Stimulated activated naive B cell treated with anti-CD40 and anti-IgM and Interleukin-4, amounts not matched to agents 10 μg/mL and 1 μg/mL and 100 μg/mL, for 72 hours (primary cell): Measurements from ENCODE around the gene MS4A15.

Experiments used
- ATAC-seq, 2 donors: fragments of 150-1000 bp; cut with Tn5 transposase; replicated peaks; 2 replicates each; pipeline ENCODE4 v1.10.0; 2021; ENCODE audit warnings: moderate library complexity in 1 of 2
- DNase-seq: peaks from one replicate; pipeline ENCODE4 v3.0.0; 2021
- H3K27ac Mint-ChIP-seq: one replicate; pipeline ENCODE4 v1.8.0; 2022; ENCODE audit warnings: mild to moderate bottlenecking, mixed read lengths
- H3K27me3 Mint-ChIP-seq, 2 donors: one replicate each; pipeline ENCODE4 v1.8.0; 2022; ENCODE audit warnings: mixed read lengths in 2 of 2
- H3K36me3 Mint-ChIP-seq, 2 donors: one replicate each; pipeline ENCODE4 v1.8.0; 2022; ENCODE audit warnings: mixed read lengths in 2 of 2, mild to moderate bottlenecking in 1 of 2
- H3K4me1 Mint-ChIP-seq, 2 donors: one replicate each; pipeline ENCODE4 v1.8.0; 2022; ENCODE audit warnings: mixed read lengths in 2 of 2, mild to moderate bottlenecking in 1 of 2
- H3K4me3 Mint-ChIP-seq, 2 donors: one replicate each; pipeline ENCODE4 v1.8.0; 2022; ENCODE audit warnings: mild to moderate bottlenecking in 2 of 2, mixed read lengths in 2 of 2, moderate library complexity in 1 of 2
- H3K9me3 Mint-ChIP-seq, 2 donors: one replicate each; pipeline ENCODE4 v1.8.0; 2022; ENCODE audit warnings: mixed read lengths in 2 of 2, mild to moderate bottlenecking in 1 of 2

The MS4A15 gene

DNA sequence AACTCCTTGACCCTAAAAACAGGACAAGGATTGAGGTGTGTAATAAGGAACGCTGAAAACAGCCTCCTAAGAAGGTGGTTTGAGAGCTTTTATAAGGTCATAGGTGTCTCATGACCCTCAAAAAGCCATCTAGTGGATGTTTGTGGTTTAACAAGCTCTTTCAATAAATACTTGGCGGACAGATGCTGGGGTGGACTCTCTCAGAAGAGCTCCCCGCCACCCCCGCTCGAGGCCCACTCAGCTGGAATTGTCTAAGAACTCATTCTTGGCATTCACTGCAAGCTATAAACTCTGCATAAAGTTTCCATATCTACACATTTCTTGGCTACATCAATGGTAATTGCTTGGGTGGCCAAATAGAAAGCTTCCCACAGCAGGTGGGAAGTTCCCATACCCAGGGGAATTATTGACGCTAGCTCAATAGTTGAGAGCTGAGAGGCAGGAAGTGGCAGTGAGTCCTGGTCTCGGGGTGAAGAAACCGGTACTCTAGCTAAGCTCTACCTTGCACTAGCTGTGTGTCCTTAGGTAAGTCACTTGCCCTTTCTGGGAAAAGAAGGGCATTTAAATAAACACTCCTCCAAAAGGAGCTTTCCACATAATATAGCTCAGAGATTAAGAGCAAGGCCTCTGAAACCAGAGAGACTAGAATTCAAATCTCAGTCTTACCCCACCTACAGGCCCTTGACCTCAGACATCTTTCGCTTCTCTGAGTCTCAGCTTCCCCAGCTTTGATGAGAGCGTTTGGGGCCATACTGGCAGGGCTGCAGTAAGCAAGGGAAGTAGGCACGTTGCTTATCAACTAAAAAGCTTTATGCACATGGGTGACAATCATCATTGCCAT lies 6.4 kb downstream of the MS4A15 start:
- peak; percentile 83 for DNase-seq
- peak overlapping the region; percentile 17 to 25 for H3K4me3 Mint-ChIP-seq
- peaks cover 3 to 4% of the 10 kb centered on the region in 2 donors for H3K9me3 Mint-ChIP-seq
- peak; percentile 85 to 89 for ATAC-seq
- H3K36me3 Mint-ChIP-seq = no peaks in the 10 kb centered on the region
- peak overlapping the region; percentile 88 for H3K27ac Mint-ChIP-seq
- H3K4me1 Mint-ChIP-seq = peaks cover 46 to 60% of the 10 kb centered on the region in 2 donors
- H3K27me3 Mint-ChIP-seq = peaks cover 16 to 29% of the 10 kb centered on the region in 2 donors

DNA sequence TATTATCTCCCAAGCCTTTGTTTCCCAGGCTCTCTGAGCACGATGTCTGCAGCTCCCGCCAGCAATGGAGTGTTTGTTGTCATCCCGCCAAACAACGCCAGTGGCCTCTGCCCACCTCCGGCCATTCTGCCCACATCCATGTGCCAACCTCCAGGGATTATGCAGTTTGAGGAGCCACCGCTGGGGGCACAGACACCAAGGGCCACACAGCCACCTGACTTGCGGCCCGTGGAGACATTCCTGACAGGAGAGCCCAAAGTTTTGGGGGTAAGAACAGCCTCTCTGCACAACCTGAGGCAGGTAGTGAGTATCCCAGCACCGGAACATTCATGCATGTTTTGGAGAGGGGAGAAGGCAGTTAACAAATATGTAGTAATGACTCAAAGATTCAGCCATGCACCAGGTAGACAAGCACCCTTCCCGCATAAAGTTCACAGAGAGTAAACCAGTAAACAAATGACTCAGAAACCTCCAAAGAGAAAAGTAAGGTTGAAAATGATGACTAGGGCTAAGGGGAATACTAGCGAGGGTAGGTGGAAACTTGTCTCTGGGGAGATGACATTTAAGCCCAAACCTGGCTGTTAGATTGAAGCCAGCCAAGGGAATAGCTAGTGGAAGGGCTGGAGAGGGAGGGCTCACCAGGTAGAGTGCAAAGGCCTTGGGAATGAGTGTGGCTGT lies 7.2 kb downstream of the MS4A15 start:
- Mint-ChIP-seq H3K4me3 (peak overlapping the region; percentile 14 to 25), H3K27ac (peak overlapping the region; percentile 88), H3K36me3 (no peaks in the 10 kb centered on the region), H3K27me3 (peaks cover 22 to 33% of the 10 kb centered on the region in 2 donors), H3K4me1 (peaks cover 46 to 58% of the 10 kb centered on the region in 2 donors), H3K9me3 (peaks cover 3 to 4% of the 10 kb centered on the region in 2 donors)
- ATAC-seq (peak; percentile 58 to 59), DNase-seq (peak; percentile 35)

DNA sequence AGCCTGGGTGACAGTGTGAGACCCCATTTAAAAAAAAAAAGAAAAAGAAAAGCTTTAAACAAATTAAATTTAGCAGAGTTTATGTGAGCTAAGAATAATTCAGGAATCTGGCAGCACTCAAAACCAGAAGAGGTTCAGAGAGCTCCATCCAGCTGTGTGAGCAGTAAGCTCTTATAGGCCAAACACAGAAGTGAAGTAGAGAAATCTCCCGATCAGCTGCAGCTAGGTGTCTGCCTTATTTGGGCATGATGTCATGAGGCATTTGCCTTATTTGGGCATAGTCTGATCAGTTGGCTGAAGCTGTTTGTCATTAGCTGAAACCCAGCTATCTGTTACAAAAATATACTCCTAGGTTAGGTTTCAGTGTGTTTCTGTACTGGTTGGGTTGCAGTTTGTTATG lies 8.2 kb downstream of the MS4A15 start:
- Mint-ChIP-seq H3K27me3 (peaks cover 22 to 32% of the 10 kb centered on the region in 2 donors), H3K27ac (no peak overlapping the region), H3K9me3 (peaks cover 3 to 4% of the 10 kb centered on the region in 2 donors), H3K4me1 (peaks cover 40 to 48% of the 10 kb centered on the region in 2 donors), H3K4me3 (no peak overlapping the region), H3K36me3 (no peaks in the 10 kb centered on the region)
- DNase-seq (no peak), ATAC-seq (peak; percentile 17 to 24)

DNA sequence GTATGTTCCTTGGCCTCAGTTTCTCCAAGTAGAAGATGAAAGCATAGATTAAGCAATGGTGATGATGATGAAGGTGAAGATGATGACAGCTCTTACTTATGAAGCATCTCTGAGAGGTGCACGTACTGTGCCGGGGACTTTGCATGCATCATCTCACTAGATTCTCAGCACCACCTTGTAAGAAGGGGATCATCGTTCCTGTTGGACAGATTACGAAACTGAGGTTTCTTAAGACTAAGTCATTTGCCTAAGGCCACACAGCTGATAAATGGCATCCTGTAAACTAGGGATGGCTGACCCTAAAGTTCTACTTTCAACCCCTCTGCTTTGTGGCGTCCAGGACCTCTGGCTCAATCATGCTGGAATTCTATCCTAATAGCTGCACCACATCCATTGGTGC lies 8.7 kb downstream of the MS4A15 start:
- no peak overlapping the region for H3K4me3 Mint-ChIP-seq
- DNase-seq = no peak
- peaks cover 35 to 43% of the 10 kb centered on the region in 2 donors for H3K4me1 Mint-ChIP-seq
- peaks cover 21 to 30% of the 10 kb centered on the region in 2 donors for H3K27me3 Mint-ChIP-seq
- H3K36me3 Mint-ChIP-seq = no peaks in the 10 kb centered on the region
- ATAC-seq = no peak
- peaks cover 3 to 4% of the 10 kb centered on the region in 2 donors for H3K9me3 Mint-ChIP-seq
- H3K27ac Mint-ChIP-seq = no peak overlapping the region

GRCh38 chr11:60766547-60766946 lies 9.9 kb downstream of the MS4A15 start:
- no peak for DNase-seq
- peaks cover 30 to 40% of the 10 kb centered on the region in 2 donors for H3K4me1 Mint-ChIP-seq
- H3K4me3 Mint-ChIP-seq = no peak overlapping the region
- H3K27me3 Mint-ChIP-seq = peaks cover 25 to 30% of the 10 kb centered on the region in 2 donors
- peaks cover 3 to 4% of the 10 kb centered on the region in 2 donors for H3K9me3 Mint-ChIP-seq
- no peaks in the 10 kb centered on the region for H3K36me3 Mint-ChIP-seq
- no peak for ATAC-seq
- peak overlapping the region; percentile 31 for H3K27ac Mint-ChIP-seq

GRCh38 chr11:60767388-60767811 lies 10.7 kb downstream of the MS4A15 start:
- ATAC-seq (no peak), DNase-seq (peak; percentile 23)
- peaks cover 33 to 38% of the 10 kb centered on the region in 2 donors for H3K4me1 Mint-ChIP-seq
- no peak overlapping the region for H3K4me3 Mint-ChIP-seq
- peaks cover 30 to 37% of the 10 kb centered on the region in 2 donors for H3K27me3 Mint-ChIP-seq
- H3K27ac Mint-ChIP-seq = no peak overlapping the region
- H3K36me3 Mint-ChIP-seq = no peaks in the 10 kb centered on the region
- peaks cover 3 to 4% of the 10 kb centered on the region in 2 donors for H3K9me3 Mint-ChIP-seq

GRCh38 chr11:60768202-60768601 lies 11.5 kb downstream of the MS4A15 start:
- H3K4me1 Mint-ChIP-seq = peaks cover 29 to 37% of the 10 kb centered on the region in 2 donors
- H3K4me3 Mint-ChIP-seq = no peak overlapping the region
- DNase-seq (no peak), ATAC-seq (no peak)
- H3K9me3 Mint-ChIP-seq = peaks cover 3 to 4% of the 10 kb centered on the region in 2 donors
- peaks cover 30 to 44% of the 10 kb centered on the region in 2 donors for H3K27me3 Mint-ChIP-seq
- no peak overlapping the region for H3K27ac Mint-ChIP-seq
- H3K36me3 Mint-ChIP-seq = no peaks in the 10 kb centered on the region

DNA sequence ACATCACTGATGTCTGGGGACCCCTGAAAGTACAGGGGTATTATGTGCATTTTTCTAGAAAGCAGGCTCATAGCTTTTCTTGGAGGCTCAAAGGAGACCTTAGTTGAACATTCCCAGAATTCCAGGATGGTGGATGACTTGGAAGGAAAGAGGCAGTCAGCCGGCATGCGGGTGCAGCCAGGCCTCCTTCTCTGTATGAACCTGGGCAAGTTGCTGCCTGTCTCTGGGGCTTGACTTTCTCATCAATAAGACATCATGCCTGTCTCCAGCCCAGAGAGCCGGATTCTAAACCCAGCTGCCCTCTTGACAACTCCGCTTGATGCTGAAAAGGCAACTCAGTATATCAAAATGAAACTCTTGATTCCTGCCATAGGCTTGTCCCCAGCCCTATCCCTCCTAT lies 12.6 kb downstream of the MS4A15 start:
- Mint-ChIP-seq H3K9me3 (peaks cover 3 to 4% of the 10 kb centered on the region in 2 donors), H3K4me3 (no peak overlapping the region), H3K36me3 (no peaks in the 10 kb centered on the region), H3K4me1 (peaks cover 23 to 32% of the 10 kb centered on the region in 2 donors), H3K27me3 (peaks cover 33 to 51% of the 10 kb centered on the region in 2 donors), H3K27ac (no peak overlapping the region)
- ATAC-seq = no peak
- DNase-seq = no peak

GRCh38 chr11:60769811-60770210 lies 13.1 kb downstream of the MS4A15 start:
- peaks cover 33 to 51% of the 10 kb centered on the region in 2 donors for H3K27me3 Mint-ChIP-seq
- no peaks in the 10 kb centered on the region for H3K36me3 Mint-ChIP-seq
- peak overlapping the region; percentile 37 for H3K27ac Mint-ChIP-seq
- H3K9me3 Mint-ChIP-seq = peaks cover 3 to 4% of the 10 kb centered on the region in 2 donors
- DNase-seq = no peak
- no peak overlapping the region for H3K4me3 Mint-ChIP-seq
- peaks cover 26 to 32% of the 10 kb centered on the region in 2 donors for H3K4me1 Mint-ChIP-seq
- no peak for ATAC-seq

DNA sequence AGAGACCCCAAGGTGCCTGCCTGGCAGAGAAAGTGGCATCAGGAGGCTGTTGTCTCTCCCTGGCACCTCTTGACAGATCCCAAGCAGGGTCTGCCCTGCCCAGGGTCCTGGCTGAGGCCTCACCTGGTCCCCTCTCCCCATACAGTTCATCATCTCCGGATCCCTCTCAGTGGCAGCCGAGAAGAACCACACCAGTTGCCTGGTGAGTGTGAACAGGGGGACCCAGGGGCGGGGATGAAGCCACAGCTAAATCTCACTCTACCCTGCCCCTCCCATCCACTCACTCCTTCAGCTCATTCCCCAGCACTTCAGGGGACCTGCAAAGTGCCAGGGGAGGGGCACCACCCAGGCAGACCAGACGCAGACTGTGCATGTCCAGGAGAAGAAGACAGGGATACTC lies 14.5 kb downstream of the MS4A15 start:
- ATAC-seq (no peak), DNase-seq (no peak)
- peaks cover 33 to 49% of the 10 kb centered on the region in 2 donors for H3K27me3 Mint-ChIP-seq
- H3K36me3 Mint-ChIP-seq = no peaks in the 10 kb centered on the region
- H3K4me3 Mint-ChIP-seq = no peak overlapping the region
- H3K27ac Mint-ChIP-seq = no peak overlapping the region
- H3K4me1 Mint-ChIP-seq = peaks cover 36 to 38% of the 10 kb centered on the region in 2 donors
- peaks cover 3 to 4% of the 10 kb centered on the region in 2 donors for H3K9me3 Mint-ChIP-seq

DNA sequence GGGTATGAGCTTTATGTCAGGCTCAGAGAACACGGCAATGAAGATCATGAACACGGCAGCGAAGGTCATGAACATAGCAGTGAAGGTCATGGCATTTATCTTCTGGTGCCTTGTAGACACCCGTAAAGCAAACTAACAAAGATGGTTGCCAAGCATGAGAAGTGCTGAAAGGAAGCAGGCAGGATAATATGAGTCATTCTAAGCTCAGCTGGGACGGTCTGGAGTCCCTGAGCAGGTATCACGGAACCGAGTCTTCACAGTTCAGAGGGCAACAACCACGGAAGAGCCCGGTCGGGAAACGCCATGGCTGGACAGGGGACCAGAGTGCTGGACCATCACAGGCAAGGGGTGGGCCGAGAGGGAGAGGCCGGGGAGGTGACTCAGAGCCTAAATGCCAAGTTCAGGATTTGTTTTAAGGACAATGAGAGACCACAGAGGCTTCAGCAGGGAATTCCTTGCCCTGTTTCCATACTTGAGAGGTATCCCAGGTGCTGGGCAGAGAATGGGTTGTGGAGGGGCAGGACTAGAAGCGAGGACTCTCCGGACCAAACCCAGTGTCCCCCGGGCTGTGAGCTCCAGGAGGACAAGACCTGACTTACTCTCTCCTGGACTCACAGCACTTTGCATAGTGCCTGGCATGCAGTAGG lies 15.3 kb downstream of the MS4A15 start:
- H3K36me3 Mint-ChIP-seq = no peaks in the 10 kb centered on the region
- H3K27ac Mint-ChIP-seq = peak overlapping the region; percentile 80

DNA sequence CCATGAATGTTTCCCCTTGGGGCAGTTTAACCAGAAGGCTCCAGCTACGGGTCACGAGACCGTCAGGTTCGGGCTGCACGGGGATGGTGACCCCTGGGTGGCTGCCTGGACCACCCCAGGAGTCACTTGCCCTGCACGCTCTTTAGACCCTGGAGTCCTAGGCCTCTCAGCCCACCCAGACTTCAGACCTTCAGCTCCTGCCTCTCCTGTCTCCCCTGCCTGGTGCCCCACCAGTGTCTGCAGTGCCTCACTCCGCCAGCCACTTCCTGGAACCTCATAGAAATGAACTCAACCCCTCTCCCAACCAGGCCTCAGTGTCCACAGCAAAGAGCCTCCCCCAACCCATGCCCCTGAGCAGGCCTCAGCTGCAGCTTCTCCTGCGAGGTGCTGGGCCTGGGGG lies 16.0 kb downstream of the MS4A15 start:
- ATAC-seq = no peak
- Mint-ChIP-seq H3K4me3 (no peak overlapping the region), H3K36me3 (no peaks in the 10 kb centered on the region), H3K27ac (no peak overlapping the region), H3K27me3 (peaks cover 28 to 37% of the 10 kb centered on the region in 2 donors), H3K4me1 (peaks cover 35 to 38% of the 10 kb centered on the region in 2 donors), H3K9me3 (no peaks in the 10 kb centered on the region)
- DNase-seq = no peak

More for the DNA sequence above, 15.3 kb downstream of the MS4A15 start:
- H3K9me3 Mint-ChIP-seq = peaks cover 1% of the 10 kb centered on the region in 2 donors
- ATAC-seq (peak in 1 of 2 donors; percentile 30), DNase-seq (no peak)
- peaks cover 30 to 40% of the 10 kb centered on the region in 2 donors for H3K27me3 Mint-ChIP-seq
- H3K4me3 Mint-ChIP-seq = no peak overlapping the region
- H3K4me1 Mint-ChIP-seq = peaks cover 35 to 38% of the 10 kb centered on the region in 2 donors

DNA sequence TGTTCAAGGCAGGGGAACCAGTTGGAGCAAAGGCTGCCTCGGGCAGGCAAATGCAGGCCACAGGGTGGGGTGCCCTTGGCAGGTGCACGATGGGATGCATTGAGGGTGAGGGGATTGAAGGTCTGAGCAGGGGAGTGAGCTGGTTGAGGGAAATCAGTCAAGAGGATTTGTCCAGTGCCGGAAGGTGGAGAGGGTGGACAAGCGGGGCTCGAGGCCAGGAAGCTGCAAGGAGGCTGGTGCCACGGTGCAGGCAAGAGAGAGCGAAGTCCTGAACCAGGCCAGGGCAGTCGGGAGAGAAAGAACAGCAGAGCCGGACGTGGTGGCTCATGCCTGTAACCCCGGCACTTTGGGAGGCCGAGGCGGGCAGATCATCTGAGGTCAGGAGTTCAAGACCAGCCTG lies 18.1 kb downstream of the MS4A15 start:
- peaks cover 34 to 38% of the 10 kb centered on the region in 2 donors for H3K4me1 Mint-ChIP-seq
- no peaks in the 10 kb centered on the region for H3K36me3 Mint-ChIP-seq
- ATAC-seq (no peak), DNase-seq (no peak)
- H3K4me3 Mint-ChIP-seq = peak overlapping the region in 1 of 2 donors; percentile 36
- H3K9me3 Mint-ChIP-seq = no peaks in the 10 kb centered on the region
- H3K27me3 Mint-ChIP-seq = peaks cover 16 to 27% of the 10 kb centered on the region in 2 donors
- H3K27ac Mint-ChIP-seq = no peak overlapping the region

- Mint-ChIP-seq H3K27me3 (peaks cover 11 to 24% of the 10 kb centered on the region in 2 donors), H3K27ac (peak overlapping the region; percentile 75), H3K4me1 (peaks cover 32 to 38% of the 10 kb centered on the region in 2 donors), H3K9me3 (no peaks in the 10 kb centered on the region), H3K4me3 (peak overlapping the region in 1 of 2 donors; percentile 19), H3K36me3 (no peaks in the 10 kb centered on the region)
- peak; percentile 84 for DNase-seq
- peak; percentile 93 to 95 for ATAC-seq
Observed at GRCh38 chr11:60775420-60775961, 18.8 kb downstream of the MS4A15 start.
